Astrocyte of the hippocampus (primary cell): ENCODE results near the gene TMIGD3.
"Not testable (repeated sequence)": the region's sequence is repeated elsewhere in the genome, so short reads cannot be mapped to it uniquely, and the experiment has no call there.

Experiments used
- DNase-seq: peaks from one replicate; pipeline ENCODE4 v3.0.0; 2011; ENCODE audit warnings: low read depth, low spot score

TMIGD3 gene

GRCh38 chr1:111503585-111504060, at the start of gene TMIGD3, which contains the start of gene ADORA3:
Gene TMIGD3, minus strand, starts transcription at chr1:111503633. Its CDS starts 279 bp downstream, at chr1:111503354.
Gene ADORA3, minus strand, starts transcription at chr1:111503633. Its CDS starts 279 bp downstream, at chr1:111503354.
- no peak for DNase-seq

- DNase-seq = peak; percentile 41
Observed at GRCh38 chr1:111553196-111553595, 49.8 kb upstream of the TMIGD3 start.

GRCh38 chr1:111552587-111552986, 49.2 kb upstream of the TMIGD3 start:
- no peak for DNase-seq

GRCh38 chr1:111551623-111552411, 48.4 kb upstream of the TMIGD3 start:
- DNase-seq = no peak

GRCh38 chr1:111547786-111548185, 44.4 kb upstream of the TMIGD3 start:
- DNase-seq = not testable (repeated sequence)

- peak; percentile 12 for DNase-seq
Observed at GRCh38 chr1:111542187-111542586, 38.8 kb upstream of the TMIGD3 start.

GRCh38 chr1:111541721-111542120, 38.3 kb upstream of the TMIGD3 start:
- peak; percentile 68 for DNase-seq

GRCh38 chr1:111540928-111541327, 37.5 kb upstream of the TMIGD3 start:
- no peak for DNase-seq

- peak; percentile 47 for DNase-seq
Observed at GRCh38 chr1:111538343-111539025, 35.1 kb upstream of the TMIGD3 start.

- peak; percentile 50 for DNase-seq
Observed at GRCh38 chr1:111535256-111536191, 32.1 kb upstream of the TMIGD3 start.

GRCh38 chr1:111520053-111520452, 16.6 kb upstream of the TMIGD3 start:
- DNase-seq = no peak

- no peak for DNase-seq
Observed at GRCh38 chr1:111517469-111518225, 14.2 kb upstream of the TMIGD3 start.

GRCh38 chr1:111516005-111516535, 12.6 kb upstream of the TMIGD3 start:
- DNase-seq = peak; percentile 59

GRCh38 chr1:111515291-111516004, 12.0 kb upstream of the TMIGD3 start:
- DNase-seq = peak; percentile 67

GRCh38 chr1:111513410-111514020, 10.1 kb upstream of the TMIGD3 start:
- no peak for DNase-seq

GRCh38 chr1:111512931-111513330, 9.5 kb upstream of the TMIGD3 start:
- DNase-seq = no peak

GRCh38 chr1:111512132-111512889, 8.9 kb upstream of the TMIGD3 start:
- no peak for DNase-seq

GRCh38 chr1:111511370-111511769, 7.9 kb upstream of the TMIGD3 start:
- no peak for DNase-seq

- peak; percentile 50 for DNase-seq
Observed at GRCh38 chr1:111509997-111510375, 6.6 kb upstream of the TMIGD3 start.
